GM19438 (cell line): Measurements from ENCODE around the gene CCL4.
"Not testable (repeated sequence)": the region's sequence is repeated elsewhere in the genome, so short reads cannot be mapped to it uniquely, and the experiment has no call there.

Experiments used
- ATAC-seq: cut with Tn5 transposase; IDR thresholded peaks from one replicate; pipeline ENCODE4 v1.9.1; 2021; ENCODE audit warnings: low read depth; ENCODE audit not compliant: unreplicated experiment

Gene CCL4

DNA sequence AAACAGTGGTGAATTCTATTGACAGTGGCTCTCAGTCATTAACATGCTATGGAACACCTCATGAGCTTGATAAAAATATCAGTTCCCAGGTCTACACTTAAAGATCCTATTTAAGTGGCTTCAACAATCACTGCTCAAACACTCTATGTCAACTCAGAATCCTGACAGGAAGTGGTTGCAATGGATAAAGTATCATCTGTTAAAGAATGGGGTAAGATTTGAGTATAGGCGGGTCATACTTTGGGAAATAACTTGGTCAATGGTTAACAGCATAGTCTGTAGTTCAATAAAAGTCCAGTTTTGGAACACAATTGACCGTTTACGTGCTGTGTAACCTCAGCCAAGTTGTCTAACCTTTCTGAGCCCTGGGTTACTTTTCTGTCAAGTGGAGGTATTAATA is 16.2 kb upstream of the CCL4 start:
- ATAC-seq, result not testable (repeated sequence)

DNA sequence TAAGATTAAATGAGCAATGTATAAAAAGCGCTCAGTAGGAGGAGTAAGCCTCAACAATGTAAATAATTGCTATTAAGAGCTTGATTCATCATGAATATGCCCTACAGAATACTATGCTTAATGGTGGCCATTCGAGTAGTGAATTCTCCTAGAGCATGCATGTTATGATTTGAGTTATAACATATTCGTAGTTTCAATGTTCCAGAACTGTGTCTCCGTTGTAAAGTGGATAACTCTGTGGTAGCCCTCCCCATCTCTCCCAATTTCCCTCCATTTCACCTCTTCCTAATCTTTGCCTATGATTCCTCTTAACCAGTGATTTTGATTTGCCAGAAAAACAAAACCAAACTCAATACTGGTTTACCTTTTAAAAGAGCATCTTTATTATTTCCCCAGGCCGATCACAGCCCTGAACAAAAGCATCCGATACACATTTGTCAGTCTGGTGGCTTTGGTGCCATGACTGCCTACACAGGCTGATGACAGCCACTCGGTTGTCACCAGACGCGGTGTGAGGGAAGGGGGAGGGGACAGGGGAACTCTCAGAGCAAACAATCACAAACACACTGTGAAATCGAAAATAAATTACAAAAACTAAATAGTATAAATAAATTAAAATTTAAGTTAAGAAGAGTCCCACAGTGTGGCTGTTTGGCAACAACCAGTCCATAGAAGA is 15.6 kb upstream of the CCL4 start:
- not testable (repeated sequence) for ATAC-seq

DNA sequence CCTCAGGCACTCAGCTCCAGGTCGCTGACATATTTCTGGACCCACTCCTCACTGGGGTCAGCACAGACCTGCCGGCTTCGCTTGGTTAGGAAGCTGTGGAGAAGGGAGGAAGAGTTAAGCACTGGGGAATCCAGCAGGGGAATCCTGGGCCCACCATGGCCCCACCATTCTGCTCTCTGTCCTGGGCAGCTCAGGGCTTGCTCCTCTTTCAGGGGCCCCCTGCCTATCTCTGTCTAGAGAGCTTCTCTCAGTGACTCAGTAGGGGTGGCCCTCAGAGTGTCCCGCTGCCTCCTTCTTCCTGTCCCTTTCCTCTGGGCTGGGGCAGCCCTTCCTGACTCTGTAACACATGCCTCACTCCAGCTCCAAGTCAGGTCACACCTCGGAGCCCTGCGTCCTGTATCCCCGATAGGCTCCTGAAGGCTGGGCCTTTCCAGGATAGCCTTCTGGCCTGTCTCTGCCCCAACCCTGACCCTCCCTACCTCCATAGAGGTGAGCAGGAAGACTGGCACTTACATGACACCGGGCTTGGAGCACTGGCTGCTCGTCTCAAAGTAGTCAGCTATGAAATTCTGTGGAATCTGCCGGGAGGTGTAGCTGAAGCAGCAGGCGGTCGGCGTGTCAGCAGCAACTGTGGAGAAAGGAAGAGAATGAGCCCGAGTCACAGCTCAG is 14.8 kb upstream of the CCL4 start:
- ATAC-seq, result no peak

DNA sequence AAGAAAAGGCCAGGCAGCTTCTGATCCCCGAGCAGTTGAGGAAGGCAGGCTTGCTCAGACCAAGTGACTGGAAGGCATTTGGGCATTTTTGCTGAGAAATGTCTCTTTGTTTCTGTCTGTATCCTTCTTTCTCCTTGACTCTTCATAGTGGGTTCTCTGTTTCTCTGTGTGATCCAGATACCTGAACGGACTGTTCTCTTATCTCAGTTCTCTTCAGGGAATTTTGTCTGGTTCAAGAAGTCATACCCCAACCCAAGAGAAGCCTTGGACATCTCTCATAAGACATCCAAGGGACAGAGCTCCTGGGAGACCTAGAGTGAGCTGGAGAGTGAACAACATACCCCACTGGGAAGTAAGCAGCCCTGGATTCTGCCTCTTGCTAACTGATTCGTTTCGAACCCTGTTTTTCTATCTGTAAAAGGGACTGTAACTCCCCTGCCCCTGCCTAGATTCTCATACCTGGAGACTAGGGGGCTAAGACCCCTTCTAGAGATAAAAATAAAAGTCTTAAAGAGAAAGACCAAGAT is 14.2 kb upstream of the CCL4 start:
- ATAC-seq, result no peak

DNA sequence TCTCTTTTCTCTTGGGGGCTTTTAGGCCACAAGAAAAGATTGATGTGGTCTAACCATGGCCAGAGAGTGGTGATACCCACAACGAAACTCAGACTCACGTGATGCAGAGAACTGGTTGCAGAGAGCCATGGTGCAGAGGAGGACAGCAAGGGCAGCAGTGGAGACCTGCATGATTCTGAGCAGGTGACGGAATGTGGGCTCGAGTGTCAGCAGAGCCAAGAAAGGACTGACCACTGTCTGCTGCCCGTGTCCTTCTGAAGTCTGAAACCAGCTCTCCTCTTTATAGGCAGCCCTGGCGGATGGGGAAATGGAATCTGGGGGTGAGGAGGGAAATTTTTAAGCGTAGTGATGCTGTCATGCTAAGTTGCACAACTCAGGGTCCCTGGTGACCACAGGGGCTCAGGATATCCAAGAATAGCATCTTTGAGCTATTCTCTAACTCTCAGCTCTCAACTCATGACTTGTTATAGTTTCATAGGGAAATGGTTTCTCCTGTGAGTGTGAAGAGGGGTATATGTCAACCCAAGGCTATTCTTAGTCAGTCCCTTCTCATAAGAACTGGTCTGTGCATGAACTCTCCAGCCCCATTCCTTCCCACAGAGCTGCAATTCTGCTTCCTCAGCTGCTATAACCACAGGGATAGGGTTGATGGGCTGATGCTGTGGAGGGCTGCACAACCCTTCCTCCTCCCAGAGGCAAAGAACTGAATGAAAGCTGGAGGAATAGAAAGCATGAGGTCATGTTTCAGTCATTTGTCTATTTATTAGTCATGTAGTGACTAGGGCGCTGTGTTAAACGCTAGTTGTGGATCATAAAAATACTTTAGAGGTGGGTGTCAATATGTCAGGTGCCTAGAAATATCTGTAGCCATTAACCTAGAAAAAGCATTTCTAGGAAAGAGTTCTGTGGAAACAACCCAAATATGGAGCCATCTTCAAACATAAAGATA is 13.5 kb upstream of the CCL4 start, which contains the start of gene CCL3:
Gene CCL3, minus strand, starts transcription at position 256 of the 949 bp plus-strand sequence. Its CDS starts 85 bp downstream, at position 171.
- ATAC-seq, result peak; percentile 78

DNA sequence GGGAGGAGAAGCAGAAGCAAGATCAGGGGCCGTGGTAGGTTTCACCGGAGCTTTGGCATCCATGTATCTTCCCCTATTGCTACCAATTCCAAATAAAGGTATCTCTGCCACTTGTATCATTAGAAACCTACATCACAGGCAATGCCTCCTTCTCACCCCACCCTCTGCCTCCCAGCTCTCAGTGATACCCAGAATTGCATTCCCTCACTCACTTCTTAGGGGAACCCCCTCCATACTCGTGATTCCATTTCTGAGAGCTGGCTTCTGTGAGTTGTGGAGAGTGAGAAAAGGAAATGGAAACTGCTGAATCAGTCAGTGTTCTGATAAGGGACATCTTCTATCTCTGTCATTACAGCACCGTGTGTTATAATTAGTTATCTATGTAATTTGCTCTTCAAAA is 11.4 kb upstream of the CCL4 start:
- no peak for ATAC-seq

DNA sequence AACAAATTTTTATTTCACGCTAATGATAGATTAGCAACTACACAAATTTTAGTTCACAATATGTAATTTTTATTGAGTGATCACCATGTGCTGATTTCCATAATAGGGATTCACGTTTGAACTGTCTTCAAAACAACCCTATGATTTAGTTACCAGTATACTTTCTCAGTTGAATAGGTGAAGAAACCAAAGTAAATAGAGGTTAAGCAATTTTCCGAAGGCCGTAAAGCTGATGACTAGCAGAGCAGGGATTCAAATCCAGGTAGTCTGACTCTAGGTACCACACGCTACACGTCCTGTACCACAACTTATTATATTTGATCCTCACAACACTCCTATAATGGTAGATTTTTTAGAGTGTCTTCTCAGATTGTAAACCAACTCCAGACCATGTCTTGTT is 10.9 kb upstream of the CCL4 start:
- not testable (repeated sequence) for ATAC-seq

DNA sequence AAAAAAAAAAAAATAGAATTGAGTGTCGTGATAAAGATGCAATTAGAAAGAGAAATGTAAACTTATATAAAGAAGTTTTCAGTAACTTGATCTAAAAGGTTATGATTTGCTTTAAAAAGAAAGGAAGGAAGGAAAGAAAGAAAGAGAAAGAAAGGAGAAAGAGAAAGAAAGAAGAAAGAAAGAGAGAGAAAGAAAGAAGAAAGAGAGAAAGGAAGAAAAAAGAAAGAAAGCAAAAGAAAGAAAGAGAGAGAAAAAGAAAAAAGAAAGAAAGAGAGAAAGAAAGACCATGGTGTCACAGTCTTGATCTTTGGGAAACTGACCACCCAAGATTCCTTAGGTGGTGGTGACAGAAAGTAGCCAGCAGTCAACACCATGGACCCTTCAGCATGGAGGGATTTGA is 9.4 kb upstream of the CCL4 start:
- ATAC-seq, result no peak

DNA sequence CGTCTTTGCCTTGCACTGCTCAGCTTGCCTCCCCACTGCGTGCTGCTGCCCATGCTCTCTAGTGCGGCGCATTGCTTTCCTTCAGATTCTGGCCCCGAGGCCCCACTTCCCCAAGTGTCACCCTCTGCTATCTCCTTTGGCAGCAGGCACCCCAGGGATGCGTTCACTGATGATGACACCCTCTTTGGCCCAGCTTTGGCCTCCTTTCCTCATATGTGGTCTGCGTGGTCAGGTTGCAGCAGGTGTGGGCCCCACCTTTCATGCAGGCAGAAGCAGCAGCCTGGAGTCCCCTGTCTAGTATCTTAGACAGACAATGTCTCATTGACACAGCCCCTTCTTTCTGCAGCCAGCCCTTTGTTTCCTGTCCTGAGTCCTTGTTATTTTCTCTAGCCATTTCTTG is 8.9 kb upstream of the CCL4 start:
- ATAC-seq, result no peak

DNA sequence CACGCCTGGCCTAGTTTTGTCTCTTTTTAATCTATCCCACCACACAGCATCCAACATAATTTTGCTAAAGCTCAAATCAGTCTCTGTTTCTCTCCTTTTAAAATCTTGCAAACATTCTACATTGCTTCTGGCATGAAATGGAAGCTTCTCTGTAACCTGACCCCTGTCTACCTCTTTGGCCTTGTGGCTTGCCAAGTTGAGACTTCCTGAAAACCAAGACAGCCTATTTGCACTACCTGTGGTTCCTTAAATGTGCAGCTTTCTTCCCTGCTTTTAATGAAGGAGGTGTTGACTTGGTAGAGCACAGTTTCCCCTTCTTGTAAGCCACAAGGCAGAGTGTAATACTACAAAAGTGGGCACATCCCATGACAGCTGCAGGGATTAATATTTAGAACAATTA is 7.6 kb upstream of the CCL4 start:
- no peak for ATAC-seq

DNA sequence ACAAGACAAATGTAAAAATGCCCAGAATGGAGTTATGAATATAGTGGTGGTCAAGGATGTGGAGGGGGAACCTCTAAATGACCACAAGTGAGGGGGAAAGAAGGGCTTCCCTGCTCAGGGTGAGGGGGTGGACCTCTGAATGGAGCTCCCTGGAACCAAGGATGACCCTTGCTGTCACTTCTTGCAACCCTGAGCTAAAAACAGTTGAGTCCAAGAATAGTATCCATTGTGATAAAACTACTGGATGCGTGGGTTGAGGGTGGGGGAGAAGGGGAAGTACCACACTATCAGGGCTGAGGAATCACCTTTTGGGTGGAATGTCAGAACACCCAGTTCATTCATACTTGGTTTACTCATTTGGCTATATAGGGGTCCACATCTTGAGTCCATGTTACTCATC is 4.6 kb upstream of the CCL4 start:
- not testable (repeated sequence) for ATAC-seq

DNA sequence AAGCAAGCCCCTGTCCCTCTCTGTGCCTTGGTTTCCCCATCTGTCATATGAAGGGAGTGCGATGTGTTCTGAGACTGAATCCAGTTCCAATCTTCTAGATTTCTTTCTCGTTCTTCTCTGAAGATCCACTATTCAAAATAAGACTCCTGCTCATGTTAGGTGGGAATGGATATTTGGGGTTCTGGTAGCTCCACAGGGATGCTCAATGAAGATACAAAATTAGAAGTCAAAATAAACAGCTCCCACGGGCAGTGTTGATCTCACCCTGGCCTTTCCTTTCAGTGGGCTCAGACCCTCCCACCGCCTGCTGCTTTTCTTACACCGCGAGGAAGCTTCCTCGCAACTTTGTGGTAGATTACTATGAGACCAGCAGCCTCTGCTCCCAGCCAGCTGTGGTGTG is 619 bp downstream of the CCL4 start:
- ATAC-seq, result not testable (repeated sequence)

DNA sequence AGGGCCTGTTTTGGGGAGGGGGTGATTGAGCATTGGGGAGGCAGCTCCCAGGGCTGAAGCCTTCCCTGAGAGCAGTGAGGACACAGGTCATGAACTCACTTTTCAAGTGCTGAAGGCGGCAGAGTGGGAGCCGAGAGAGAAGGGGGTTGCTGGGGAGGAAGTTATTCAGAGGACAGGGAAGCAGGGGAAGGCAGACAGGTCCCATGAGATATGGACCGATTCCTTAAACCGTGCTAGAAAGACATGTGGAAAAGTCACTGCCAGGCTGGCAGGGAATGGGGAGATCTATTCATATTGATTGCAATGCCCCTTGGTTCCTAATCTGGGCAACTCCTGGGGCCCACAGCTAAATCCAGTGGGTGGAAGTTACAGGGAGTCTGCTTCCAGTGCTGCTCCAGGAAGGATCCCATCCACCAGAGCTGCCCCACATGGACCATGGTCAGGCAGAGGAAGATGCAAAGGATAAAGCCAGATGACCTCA is 1.1 kb downstream of the CCL4 start:
- no peak for ATAC-seq

DNA sequence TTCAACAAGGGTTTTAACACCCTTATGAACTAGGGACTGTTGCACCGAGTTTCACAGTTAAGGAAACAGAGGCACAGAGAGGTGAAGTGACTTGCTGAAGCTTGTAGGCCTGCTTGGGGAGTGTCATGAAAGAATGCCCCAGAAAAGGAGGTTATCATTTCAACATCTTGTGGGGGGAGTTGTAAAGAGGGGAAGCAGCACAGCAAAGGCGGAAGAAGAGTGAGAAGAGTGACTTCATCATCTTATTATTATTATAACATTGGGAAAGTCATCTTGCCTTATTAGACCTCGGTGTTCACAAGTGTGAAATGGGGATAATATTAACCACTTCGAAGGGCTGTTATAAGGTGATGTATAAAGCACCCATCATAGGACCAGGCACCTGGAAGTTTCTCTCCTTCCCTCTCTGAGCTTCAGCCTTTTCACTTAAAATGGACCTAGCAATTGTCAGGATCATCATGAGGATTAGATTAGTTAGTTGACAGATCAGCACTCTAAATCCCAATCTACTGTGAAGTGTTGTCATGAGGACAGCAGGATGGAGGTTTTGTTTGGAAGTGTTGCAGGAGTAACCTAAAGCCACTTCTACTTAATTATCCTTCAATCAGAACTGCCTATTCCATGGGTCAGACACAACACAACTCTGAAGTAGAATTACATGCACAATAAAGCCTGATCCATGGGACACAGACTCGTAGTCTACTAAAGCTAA is 2.3 kb downstream of the CCL4 start:
- ATAC-seq, result no peak

DNA sequence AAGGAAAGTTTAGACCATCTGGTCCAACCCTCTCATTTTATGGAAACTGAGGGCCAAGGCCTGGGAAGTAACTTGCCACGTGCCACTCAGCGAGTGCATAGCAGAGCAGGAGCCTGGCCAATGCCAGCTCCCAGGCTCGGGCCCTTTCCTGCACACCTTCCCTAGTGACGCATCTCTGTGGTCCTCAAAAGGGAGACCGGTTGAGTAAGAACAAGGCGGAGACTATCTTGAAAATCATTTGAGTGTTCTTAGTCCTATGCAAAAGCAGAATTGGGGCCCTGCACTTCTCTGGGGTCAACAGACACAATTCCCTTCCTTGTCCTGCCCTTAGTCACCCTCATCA is 2.8 kb downstream of the CCL4 start:
- ATAC-seq, result no peak

DNA sequence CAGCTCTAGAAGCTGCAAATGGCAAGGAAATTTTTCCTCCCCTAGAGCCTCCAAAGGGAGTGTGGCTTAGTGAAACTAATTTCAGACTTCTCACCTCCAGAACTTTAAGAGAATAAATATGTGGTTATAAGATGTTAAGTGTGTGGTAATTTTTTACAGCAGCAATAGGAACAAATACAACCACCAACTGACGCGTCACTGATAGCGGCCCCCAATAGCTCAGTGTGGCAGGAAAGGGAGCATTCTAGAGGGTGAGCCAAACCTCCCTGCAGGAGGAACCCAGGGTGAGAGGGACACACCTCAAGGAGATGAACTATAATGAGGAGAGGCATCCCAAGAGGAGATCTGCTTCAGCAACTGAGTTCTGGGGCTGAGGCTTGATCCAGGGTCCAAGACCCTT is 4.0 kb downstream of the CCL4 start:
- no peak for ATAC-seq

DNA sequence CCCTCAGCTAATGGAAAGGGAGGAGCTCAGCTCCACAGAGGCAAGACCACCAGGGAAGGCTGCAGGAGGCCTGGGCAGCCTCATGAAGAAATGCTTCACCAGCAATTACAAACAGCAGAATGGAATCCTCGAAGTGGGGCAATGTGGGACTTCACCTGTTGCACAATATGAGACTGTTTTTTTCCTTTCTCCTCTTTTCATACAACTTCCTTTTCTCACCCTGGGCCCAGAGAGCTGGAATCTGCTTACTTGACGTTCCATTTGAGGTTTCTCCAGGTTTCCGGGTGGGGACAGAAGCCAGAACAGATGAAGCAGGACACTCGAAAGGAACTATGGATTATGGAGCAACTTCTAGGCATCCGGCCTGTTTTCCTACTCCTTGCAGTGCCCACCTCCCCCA is 4.6 kb downstream of the CCL4 start:
- ATAC-seq, result not testable (repeated sequence)

DNA sequence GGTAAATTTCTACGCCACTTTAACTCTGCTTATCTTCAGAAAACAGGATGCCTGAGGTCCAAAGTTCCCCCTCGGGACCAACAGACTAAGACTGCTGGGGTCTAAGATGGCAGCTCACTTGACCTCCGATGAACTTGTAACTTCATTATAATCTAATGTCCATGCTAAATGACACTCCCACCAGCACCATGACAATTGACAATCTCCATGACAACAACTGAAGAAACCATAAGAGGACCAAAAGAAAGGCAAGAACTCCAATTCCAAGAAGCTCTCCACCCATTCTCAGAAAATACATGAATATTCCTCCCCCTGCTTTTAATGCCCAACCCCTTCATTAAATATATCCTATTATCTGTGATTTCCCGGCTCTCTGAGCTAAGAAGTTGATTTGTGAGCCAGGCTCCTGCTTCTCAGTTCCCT is 7.5 kb downstream of the CCL4 start:
- no peak for ATAC-seq

DNA sequence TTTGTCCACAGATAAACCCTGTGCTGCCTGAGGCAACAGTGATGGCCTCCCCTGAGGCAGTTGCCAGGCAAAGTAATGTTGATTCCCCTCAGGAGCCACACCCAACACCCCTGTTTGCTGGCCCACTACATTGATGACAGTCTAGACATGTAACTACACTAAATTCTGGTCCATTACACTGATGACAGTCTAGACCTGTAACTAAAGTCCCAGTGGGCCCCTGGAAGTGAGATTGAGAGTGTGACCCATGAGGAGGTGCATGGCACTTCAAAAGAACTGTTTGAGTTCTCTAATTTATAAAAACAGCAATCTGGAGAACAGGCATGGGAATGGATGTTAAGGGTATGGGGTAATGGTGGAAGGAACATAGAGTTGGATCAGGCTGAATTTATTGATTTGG is 8.9 kb downstream of the CCL4 start:
- ATAC-seq, result no peak

DNA sequence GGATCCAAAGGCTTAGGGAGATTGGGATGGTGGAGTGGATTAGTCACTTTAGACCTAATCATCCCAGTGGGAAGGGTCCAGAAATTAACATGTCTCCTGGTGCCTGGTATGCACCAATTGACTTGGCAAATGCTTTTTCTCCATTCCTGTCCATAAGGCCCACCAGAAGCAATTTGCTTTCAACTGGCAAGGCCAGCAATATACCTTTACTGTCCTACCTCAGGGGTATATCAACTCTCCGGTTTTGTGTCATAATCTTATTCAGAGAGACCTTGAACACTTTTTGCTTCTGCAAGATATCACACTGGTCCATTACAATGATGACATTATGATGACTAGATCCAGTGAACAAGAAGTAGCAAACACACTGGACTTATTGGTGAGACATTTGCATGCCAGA is 9.5 kb downstream of the CCL4 start:
- ATAC-seq, result not testable (repeated sequence)
